ENCODE data around the gene ARSB. TPM values are rescaled to one million over a fixed set of nuclear protein-coding genes. Genes with fewer than 3 reads are reported as not detected.

Gene ARSB
- total RNA-seq, 1 donor from 2014 or later = 21.6 TPM

DNA sequence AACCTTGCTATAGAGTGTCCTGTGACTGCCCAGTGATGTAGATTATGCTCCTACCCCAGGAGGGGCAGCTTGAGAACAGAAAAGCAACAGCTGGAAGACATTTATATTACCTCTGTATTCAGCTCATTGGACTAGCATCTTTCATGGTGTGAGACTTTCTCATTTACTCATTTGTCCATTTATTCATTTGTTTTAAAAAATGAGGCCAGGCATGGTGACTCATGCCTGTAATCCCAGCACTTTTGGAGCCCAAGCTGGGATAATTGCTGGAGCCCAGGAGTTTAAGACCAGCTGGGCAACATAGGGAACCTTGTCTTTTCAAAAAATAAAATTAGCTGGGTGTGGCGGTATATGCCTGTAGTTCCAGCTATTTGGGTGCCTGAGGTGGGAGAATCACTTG lies 206.6 kb downstream of the ARSB start:
- H3K36me3 ChIP-seq = no peaks in the 10 kb centered on the region
- H3K4me1 ChIP-seq = no peaks in the 10 kb centered on the region
- DNase-seq = no peak
- no peak overlapping the region for H3K4me3 ChIP-seq
- intact Hi-C loops (cut with DNase I) = no loop called here
- TF ChIP-seq, protein P1, sequence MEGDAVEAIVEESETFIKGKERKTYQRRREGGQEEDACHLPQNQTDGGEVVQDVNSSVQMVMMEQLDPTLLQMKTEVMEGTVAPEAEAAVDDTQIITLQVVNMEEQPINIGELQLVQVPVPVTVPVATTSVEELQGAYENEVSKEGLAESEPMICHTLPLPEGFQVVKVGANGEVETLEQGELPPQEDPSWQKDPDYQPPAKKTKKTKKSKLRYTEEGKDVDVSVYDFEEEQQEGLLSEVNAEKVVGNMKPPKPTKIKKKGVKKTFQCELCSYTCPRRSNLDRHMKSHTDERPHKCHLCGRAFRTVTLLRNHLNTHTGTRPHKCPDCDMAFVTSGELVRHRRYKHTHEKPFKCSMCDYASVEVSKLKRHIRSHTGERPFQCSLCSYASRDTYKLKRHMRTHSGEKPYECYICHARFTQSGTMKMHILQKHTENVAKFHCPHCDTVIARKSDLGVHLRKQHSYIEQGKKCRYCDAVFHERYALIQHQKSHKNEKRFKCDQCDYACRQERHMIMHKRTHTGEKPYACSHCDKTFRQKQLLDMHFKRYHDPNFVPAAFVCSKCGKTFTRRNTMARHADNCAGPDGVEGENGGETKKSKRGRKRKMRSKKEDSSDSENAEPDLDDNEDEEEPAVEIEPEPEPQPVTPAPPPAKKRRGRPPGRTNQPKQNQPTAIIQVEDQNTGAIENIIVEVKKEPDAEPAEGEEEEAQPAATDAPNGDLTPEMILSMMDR (IDR thresholded peaks at IDR 0.05) = no peak
- no peak for ATAC-seq
- H3K27ac ChIP-seq = no peak overlapping the region
- no peaks in the 10 kb centered on the region for H3K27me3 ChIP-seq (ENCODE audit: low read depth)
- no peaks in the 10 kb centered on the region for H3K9me3 ChIP-seq

DNA sequence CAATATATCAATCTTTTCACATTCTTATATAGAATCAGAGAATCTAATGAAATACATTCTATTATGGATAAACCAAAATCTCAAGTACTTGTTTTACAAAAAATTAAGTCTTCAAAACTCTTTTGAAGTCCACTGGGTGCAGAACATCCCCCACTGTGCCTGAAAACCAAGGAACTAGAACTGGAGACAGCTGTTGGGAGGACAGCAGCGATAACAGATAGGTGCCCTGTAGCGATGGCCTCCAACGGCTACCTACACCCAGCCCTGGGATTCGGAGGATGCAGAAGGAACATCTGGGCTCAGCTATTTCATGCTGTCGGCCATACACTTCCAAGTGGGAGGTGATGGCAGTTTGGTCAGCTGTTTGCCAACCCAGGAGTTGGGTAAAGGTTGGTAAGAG lies 207.2 kb downstream of the ARSB start:
- ATAC-seq = no peak
- Histone ChIP-seq H3K9me3 (no peaks in the 10 kb centered on the region), H3K27me3 (ENCODE audit: low read depth) (no peaks in the 10 kb centered on the region), H3K36me3 (no peaks in the 10 kb centered on the region), H3K27ac (no peak overlapping the region), H3K4me3 (no peak overlapping the region), H3K4me1 (no peaks in the 10 kb centered on the region)
- TF ChIP-seq, protein P1 (IDR thresholded peaks at IDR 0.05) = no peak
- intact Hi-C loops (cut with DNase I) = no loop called here
- DNase-seq = no peak

DNA sequence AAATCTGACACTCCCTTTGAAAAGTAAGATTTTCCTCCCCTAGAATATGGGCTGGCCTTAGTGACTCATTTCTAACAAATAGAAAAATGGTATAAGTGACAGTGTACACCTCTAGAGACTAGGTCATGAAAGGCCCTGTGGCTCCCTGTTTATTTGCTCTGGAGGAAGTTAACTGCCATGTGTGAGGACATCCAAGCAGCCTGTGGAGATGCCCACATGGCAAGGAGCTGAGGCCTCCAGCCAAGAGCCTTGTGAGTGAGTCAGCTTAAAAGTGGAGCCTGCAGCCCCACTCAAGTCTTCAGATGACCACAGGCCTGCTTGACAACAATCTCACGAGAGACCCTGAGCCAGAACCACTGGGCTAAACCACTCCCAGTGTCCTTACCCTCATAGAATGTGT lies 208.5 kb downstream of the ARSB start:
- H3K4me3 ChIP-seq = no peak overlapping the region
- DNase-seq (no peak), ATAC-seq (no peak)
- H3K9me3 ChIP-seq = no peaks in the 10 kb centered on the region
- H3K4me1 ChIP-seq = peaks cover 8% of the 10 kb centered on the region
- no peaks in the 10 kb centered on the region for H3K27me3 ChIP-seq (ENCODE audit: low read depth)
- TF ChIP-seq, protein P1 (IDR thresholded peaks at IDR 0.05) = no peak
- intact Hi-C loops (cut with DNase I) = no loop called here
- no peaks in the 10 kb centered on the region for H3K36me3 ChIP-seq
- no peak overlapping the region for H3K27ac ChIP-seq

DNA sequence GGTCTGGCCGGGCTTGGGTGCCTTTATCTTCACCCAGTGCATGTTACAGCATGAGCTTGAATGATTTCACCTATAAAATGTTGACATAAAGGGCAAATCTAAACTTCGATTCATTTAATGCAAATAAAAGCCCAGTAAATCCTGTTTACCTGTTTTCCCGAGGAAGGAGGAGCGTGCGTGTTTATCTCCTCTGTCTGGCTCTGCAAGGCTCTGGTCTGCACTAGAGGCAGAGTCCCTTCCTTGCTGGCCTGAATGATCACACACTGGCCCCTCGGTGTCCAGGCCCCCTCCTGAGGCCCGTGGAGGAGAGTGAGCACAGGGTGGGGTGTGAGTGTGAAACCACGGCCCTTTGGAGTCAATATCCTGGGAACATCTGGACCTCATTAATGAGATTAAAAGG lies 211.5 kb downstream of the ARSB start:
- Histone ChIP-seq H3K4me1 (peaks cover 8% of the 10 kb centered on the region), H3K36me3 (no peaks in the 10 kb centered on the region), H3K27me3 (ENCODE audit: low read depth) (no peaks in the 10 kb centered on the region), H3K9me3 (no peaks in the 10 kb centered on the region), H3K27ac (no peak overlapping the region), H3K4me3 (no peak overlapping the region)
- intact Hi-C loops (cut with DNase I) = no loop called here
- TF ChIP-seq, protein P1 (IDR thresholded peaks at IDR 0.05) = no peak
- ATAC-seq (no peak), DNase-seq (no peak)

DNA sequence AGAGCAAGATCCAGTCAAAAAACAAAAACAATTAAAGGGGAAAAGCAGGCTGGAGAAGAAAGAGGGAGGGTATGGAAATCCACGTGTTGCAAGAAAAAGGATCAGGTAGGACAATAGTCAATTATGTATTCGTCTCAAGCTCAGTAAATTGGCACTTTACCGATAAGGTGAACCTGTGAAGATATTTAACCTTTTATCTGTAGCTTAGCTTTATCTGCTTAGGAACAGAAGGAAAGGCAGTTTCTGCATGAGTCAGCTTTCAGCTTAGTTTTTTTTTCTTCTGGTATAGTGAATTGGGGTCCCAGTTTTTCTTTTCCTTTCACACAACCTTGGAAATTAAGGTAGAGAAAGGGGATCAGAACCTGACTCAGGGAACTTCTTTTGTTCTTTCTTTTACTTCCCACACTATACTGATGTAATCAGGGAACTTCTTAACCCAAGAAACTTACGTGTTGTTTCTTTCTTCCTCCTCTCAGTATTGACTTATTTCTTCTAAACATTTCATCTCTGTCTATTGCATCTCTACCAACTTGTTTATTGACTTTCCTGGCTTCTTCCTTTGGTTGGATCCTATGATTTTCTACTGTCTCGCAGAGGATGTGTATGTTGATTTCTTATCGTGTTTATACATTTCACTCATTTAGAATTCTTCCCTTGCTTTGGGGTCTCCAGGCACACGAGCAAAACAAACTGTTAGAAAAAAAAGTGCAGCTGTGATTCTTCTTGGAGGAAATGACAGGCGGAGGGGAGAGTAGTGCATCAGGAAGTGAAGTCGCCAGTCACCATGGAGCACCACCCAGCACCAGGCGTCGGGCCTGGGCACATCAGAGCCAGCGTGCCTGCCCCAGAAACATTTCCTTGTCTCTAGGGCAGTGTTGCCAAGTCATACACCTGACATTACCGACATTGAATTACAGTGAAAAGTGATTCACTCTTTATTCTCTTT lies 213.6 kb downstream of the ARSB start:
- DNase-seq = peak; percentile 50

More for the DNA sequence above, 213.6 kb downstream of the ARSB start:
- Histone ChIP-seq H3K27ac (peak overlapping the region; percentile 21), H3K4me1 (peaks cover 8% of the 10 kb centered on the region), H3K4me3 (no peak overlapping the region), H3K36me3 (no peaks in the 10 kb centered on the region), H3K27me3 (ENCODE audit: low read depth) (no peaks in the 10 kb centered on the region), H3K9me3 (no peaks in the 10 kb centered on the region)
- TF ChIP-seq, protein P1 (IDR thresholded peaks at IDR 0.05) = no peak
- intact Hi-C loops (cut with DNase I) = no loop called here
- ATAC-seq = peak in 1 of 2 donors; percentile 45
